Lower leg skin (tissue), 3 donors: ENCODE data around the gene DHRS13.

Experiments
- CTCF ChIP-seq, 3 donors: fragments of 450-650 bp; IDR thresholded peaks; one replicate each; pipeline ENCODE4 v1.5.1; 2016; ENCODE audit warnings: antibody characterized with exemption in 3 of 3, mild to moderate bottlenecking in 3 of 3, moderate library complexity in 2 of 3
- POLR2A ChIP-seq, 2 donors: fragments of 450-650 bp; IDR thresholded peaks; one replicate each; pipeline ENCODE4 v1.6.1; 2016 to 2017; ENCODE audit warnings: antibody characterized with exemption in 2 of 2, mild to moderate bottlenecking in 1 of 2, moderate library complexity in 1 of 2

GRCh38 chr17:28926366-28926765, 23.5 kb upstream of the DHRS13 start:
- TF ChIP-seq CTCF (IDR thresholded peaks at IDR 0.05) (no peak), POLR2A (IDR thresholded peaks at IDR 0.05) (no peak)
